PFSK-1 (cell line): ENCODE results near the gene WDR7.

Source experiments
- FOXP2 ChIP-seq: optimal IDR thresholded peaks from 2 replicates; pipeline ENCODE3; 2011; ENCODE audit warnings: borderline replicate concordance, control low read depth, inconsistent platforms; ENCODE audit not compliant: insufficient read depth; ENCODE audit errors: extremely low read length, extremely low read depth
- POLR2AphosphoS5 ChIP-seq: IDR thresholded peaks from 2 replicates; pipeline ENCODE4 v1.6.1; 2012; ENCODE audit warnings: low read depth, mild to moderate bottlenecking, control low read depth, low read length, moderate library complexity
- REST ChIP-seq, 2 experiments: IDR thresholded peaks; 2 replicates each; pipeline versions ENCODE4 v1.6.1 to v1.8.0; 2011 to 2012; ENCODE audit warnings: low read depth in 2 of 2, low read length in 2 of 2, control low read depth in 1 of 2, inconsistent platforms in 1 of 2, mild to moderate bottlenecking in 1 of 2, moderate library complexity in 1 of 2; ENCODE audit not compliant: insufficient read depth in 1 of 2
- SIN3A ChIP-seq: IDR thresholded peaks from 2 replicates; pipeline ENCODE4 v1.6.1; 2012; ENCODE audit warnings: mild to moderate bottlenecking, low read length, moderate library complexity, borderline replicate concordance; ENCODE audit not compliant: insufficient read depth
- TAF1 ChIP-seq: IDR thresholded peaks from 2 replicates; pipeline ENCODE4 v1.6.1; 2012; ENCODE audit warnings: low read length, control low read depth, borderline replicate concordance; ENCODE audit not compliant: insufficient read depth

The WDR7 gene

GRCh38 chr18:57081899-57082298, 430.7 kb downstream of the WDR7 start:
- TF ChIP-seq SIN3A (no peak), FOXP2 (no peak), REST (IDR thresholded peaks at IDR 0.05; ENCODE audit: insufficient read depth in 1 of 2, low read depth in 2 of 2, low read length in 2 of 2) (no peak), TAF1 (no peak), POLR2AphosphoS5 (no peak)

GRCh38 chr18:57083485-57083884, 432.3 kb downstream of the WDR7 start:
- no peak for TF ChIP-seq REST (IDR thresholded peaks at IDR 0.05; ENCODE audit: insufficient read depth in 1 of 2, low read depth in 2 of 2, low read length in 2 of 2)
- no peak for TF ChIP-seq FOXP2
- no peak for TF ChIP-seq POLR2AphosphoS5
- TF ChIP-seq SIN3A: no peak
- TF ChIP-seq TAF1: no peak

- no peak for TF ChIP-seq FOXP2
- no peak for TF ChIP-seq SIN3A
Measured at GRCh38 chr18:57084331-57085271, 433.4 kb downstream of the WDR7 start.

GRCh38 chr18:57085371-57085770, 434.2 kb downstream of the WDR7 start:
- TF ChIP-seq POLR2AphosphoS5 (no peak), FOXP2 (no peak), REST (IDR thresholded peaks at IDR 0.05; ENCODE audit: insufficient read depth in 1 of 2, low read depth in 2 of 2, low read length in 2 of 2) (no peak), SIN3A (no peak), TAF1 (no peak)

GRCh38 chr18:57086163-57086562, 435.0 kb downstream of the WDR7 start:
- TF ChIP-seq POLR2AphosphoS5 (no peak), REST (IDR thresholded peaks at IDR 0.05; ENCODE audit: insufficient read depth in 1 of 2, low read depth in 2 of 2, low read length in 2 of 2) (no peak), TAF1 (no peak), FOXP2 (no peak), SIN3A (no peak)
